A549 (cell line): ENCODE data around the gene PSD. TPM values are rescaled to one million over a fixed set of nuclear protein-coding genes. Genes with fewer than 3 reads are reported as not detected.

Source experiments
- ATAC-seq, 2 experiments: fragments of 200-7000 bp in 1 of 2; fragments of >200 bp in 1 of 2; cut with Nextera tagmentation in 1 of 2; cut with Tn5 transposase in 1 of 2; 3 replicates each; pipeline versions ENCODE4 v1.8.0 to v1.9.1; 2018 to 2020; ENCODE audit warnings: mild to moderate bottlenecking in 1 of 2, moderate library complexity in 1 of 2
- CTCF ChIA-PET: fragments of 300-600 bp; sonication (Branson Sonifier 250); formaldehyde crosslinking; extraction: SDS; loops from one replicate; lab custom pipeline; 2021; ENCODE audit warnings: antibody characterized with exemption, inconsistent platforms; lab: Yijun Ruan, JAX
- POLR2A ChIA-PET: fragments of 350-600 bp; formaldehyde crosslinking; extraction: SDS; loops from one replicate; lab custom pipeline; 2021; ENCODE audit warnings: antibody characterized with exemption, inconsistent platforms; lab: Yijun Ruan, JAX
- DNase-seq, 2 experiments: peaks; one replicate each; pipeline versions ENCODE4 v3.0.0 to v3.0.0-alpha.2; 2011 to 2016; ENCODE audit warnings: low read depth in 1 of 2, low spot score in 1 of 2
- FAIRE-seq: peaks from 2 replicates; lab custom pipeline; 2011; peaks lifted over from hg19 to GRCh38; lab: Jason Lieb, UNC
- H3K27ac ChIP-seq, 2 experiments: fragments of >200 bp; sonication (Bioruptor Twin); formaldehyde crosslinking; 3 replicates each; pipeline ENCODE4 v1.5.1; 2016 to 2017
- H3K4me1 ChIP-seq: fragments of >200 bp; sonication (Bioruptor Twin); formaldehyde crosslinking; 3 replicates; pipeline ENCODE4 v1.6.1; 2016
- H3K4me2 ChIP-seq: fragments of >200 bp; sonication (Bioruptor Twin); formaldehyde crosslinking; 3 replicates; pipeline ENCODE4 v1.6.1; 2016
- H3K4me3 ChIP-seq: fragments of >200 bp; sonication (Bioruptor Twin); formaldehyde crosslinking; 3 replicates; pipeline ENCODE4 v1.5.1; 2016
- H3K9me3 ChIP-seq: fragments of >200 bp; sonication (Bioruptor Twin); formaldehyde crosslinking; 3 replicates; pipeline ENCODE4 v1.6.1; 2016
- ATOH8 ChIP-seq: fragments of 250-450 bp; sonication (Bioruptor Pico); IDR thresholded peaks from 2 replicates; pipeline ENCODE4 v1.5.0; 2020; ENCODE audit warnings: low read depth, mild to moderate bottlenecking, moderate library complexity
- CBX8 ChIP-seq: fragments of 200-600 bp; sonication (generic); IDR thresholded peaks from 2 replicates; pipeline ENCODE4 v1.6.1; 2016
- CHD2 ChIP-seq: fragments of 150-350 bp; IDR thresholded peaks from 2 replicates; pipeline ENCODE4 v1.6.1; 2014; ENCODE audit warnings: low read length; ENCODE audit not compliant: partially characterized antibody
- EHF ChIP-seq: fragments of 250-450 bp; sonication (Bioruptor Pico); IDR thresholded peaks from 2 replicates; pipeline ENCODE4 v1.5.0; 2020; ENCODE audit warnings: mild to moderate bottlenecking
- MAZ ChIP-seq: fragments of 150-350 bp; IDR thresholded peaks from 2 replicates; pipeline ENCODE4 v1.6.1; 2014; ENCODE audit warnings: antibody characterized with exemption, low read depth, low read length, borderline replicate concordance
- REST ChIP-seq: fragments of 200-600 bp; sonication (generic); IDR thresholded peaks from 2 replicates; pipeline ENCODE4 v1.6.1; 2016; ENCODE audit warnings: antibody characterized with exemption, mild to moderate bottlenecking, moderate library complexity
- WGBS: methylation state at CpG from one replicate; pipeline ENCODE4 v1.1.6; 2017; ENCODE audit errors: missing lambda C conversion rate; 5-methylcytosine and 5-hydroxymethylcytosine counted together
- polyA plus RNA-seq, 4 experiments: library from polyadenylated mRNA; depleted of rRNA in 3 of 4; stranded (reverse); fragments of >200 nt; fragmentation: RNase III in 1 of 4; extraction: RNeasy Plus Mini Kit Qiagen cat#74134 plus additional on column Dnase treatment in 1 of 4; gene quantifications; 2 replicates in 3 of 4; 3 replicates in 1 of 4; pipeline ENCODE4 v1.2.3, GENCODE V29; 2011 to 2017
- TF ChIP-seq, protein P1 (sequence below): fragments of >200 bp; sonication (Bioruptor Twin); formaldehyde crosslinking; IDR thresholded peaks from 3 replicates; pipeline ENCODE4 v1.5.1; 2016

PSD gene
- polyA plus RNA-seq, 2 of the 4 experiments (the other 2 are of a cell fraction), result 0.14 to 0.75 TPM

- TF ChIP-seq REST (peak; percentile 95), MAZ (0 out of 2 replicates have a peak, but pooled peaks have one; percentile 45)
Measured at GRCh38 chr10:102419269-102420180, 940 bp upstream of the PSD start (continued).

DNA sequence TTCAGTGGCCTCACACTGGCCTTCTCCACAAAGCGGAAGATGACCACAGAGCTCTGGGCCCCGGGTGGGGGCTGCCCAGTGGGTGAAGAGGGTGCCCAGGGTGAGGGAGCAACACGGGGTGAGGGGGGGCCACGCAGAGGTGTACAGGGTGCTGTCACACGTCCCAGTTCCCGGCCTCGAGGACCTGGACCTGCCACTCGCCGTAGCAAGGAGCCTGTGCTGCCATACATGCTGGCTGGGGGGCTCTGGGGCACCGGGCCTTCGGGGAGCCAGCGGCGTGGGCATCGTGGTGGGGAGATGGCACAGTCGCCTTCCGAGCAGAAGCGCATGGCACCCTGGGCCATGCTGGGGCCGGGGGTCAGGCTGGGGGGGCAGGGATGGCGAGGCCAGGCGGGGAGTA lies 1.9 kb downstream of the PSD start:
- FAIRE-seq (no peak), ATAC-seq (no peak), DNase-seq (no peak)
- Histone ChIP-seq H3K27ac (no peak overlapping the region), H3K4me1 (peaks cover 16% of the 10 kb centered on the region; the same call in 2 of the 3 replicates), H3K4me3 (no peak overlapping the region), H3K9me3 (no peaks in the 10 kb centered on the region), H3K4me2 (no peak overlapping the region)
- 30% methylated on average over 2 of the region's 20 CpGs for WGBS
- TF ChIP-seq CHD2 (no peak), EHF (CRISPR knock-in tag) (no peak)
- ChIA-PET CTCF (interaction anchor here (0.9 to 7.7 kb wide), 3 partner anchors 13 to 23 kb away, joined by 4 to 72 read pairs (median 9); no protein-coding TSS in a partner anchor), POLR2A (interaction anchor here (0.7 kb wide), 1 partner anchor 16 kb away, joined by 3 read pairs; the partner anchor contains the start of gene CUEDC2)

DNA sequence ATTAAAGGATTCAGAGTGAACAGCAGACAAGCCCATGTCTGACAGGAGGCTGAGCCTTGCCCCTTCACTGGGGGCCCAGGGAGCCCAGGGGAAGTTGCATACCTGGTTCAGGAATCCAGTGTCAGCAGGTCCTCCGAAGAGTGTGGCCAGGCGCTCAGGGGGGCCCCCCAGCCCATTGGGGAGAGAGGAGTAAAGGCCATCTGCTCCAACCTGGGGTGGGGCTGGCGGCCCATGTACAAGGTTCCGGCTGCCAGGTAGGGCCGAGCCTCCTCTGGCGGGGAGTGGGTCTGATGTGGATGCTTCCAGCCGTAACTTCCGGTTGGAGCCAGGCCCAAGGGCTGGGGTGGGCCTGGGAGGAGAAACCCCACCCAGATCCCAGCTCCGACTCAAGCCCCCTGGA lies 2.3 kb downstream of the PSD start:
- CTCF ChIA-PET, result interaction anchor here (0.9 to 7.7 kb wide), 3 partner anchors 12 to 23 kb away, joined by 4 to 90 read pairs (median 72); no protein-coding TSS in a partner anchor
- 60% methylated on average over 8 of the region's 9 CpGs for WGBS
- no peak overlapping the region for H3K27ac ChIP-seq

More for the DNA sequence above, 2.3 kb downstream of the PSD start:
- no peak for FAIRE-seq
- Histone ChIP-seq H3K4me1 (peaks cover 16% of the 10 kb centered on the region; the same call in 2 of the 3 replicates), H3K9me3 (no peaks in the 10 kb centered on the region), H3K4me3 (no peak overlapping the region), H3K4me2 (no peak overlapping the region)
- TF ChIP-seq ATOH8 (CRISPR knock-in tag) (no peak), REST (no peak), CBX8 (no peak)
- TF ChIP-seq, protein P1, sequence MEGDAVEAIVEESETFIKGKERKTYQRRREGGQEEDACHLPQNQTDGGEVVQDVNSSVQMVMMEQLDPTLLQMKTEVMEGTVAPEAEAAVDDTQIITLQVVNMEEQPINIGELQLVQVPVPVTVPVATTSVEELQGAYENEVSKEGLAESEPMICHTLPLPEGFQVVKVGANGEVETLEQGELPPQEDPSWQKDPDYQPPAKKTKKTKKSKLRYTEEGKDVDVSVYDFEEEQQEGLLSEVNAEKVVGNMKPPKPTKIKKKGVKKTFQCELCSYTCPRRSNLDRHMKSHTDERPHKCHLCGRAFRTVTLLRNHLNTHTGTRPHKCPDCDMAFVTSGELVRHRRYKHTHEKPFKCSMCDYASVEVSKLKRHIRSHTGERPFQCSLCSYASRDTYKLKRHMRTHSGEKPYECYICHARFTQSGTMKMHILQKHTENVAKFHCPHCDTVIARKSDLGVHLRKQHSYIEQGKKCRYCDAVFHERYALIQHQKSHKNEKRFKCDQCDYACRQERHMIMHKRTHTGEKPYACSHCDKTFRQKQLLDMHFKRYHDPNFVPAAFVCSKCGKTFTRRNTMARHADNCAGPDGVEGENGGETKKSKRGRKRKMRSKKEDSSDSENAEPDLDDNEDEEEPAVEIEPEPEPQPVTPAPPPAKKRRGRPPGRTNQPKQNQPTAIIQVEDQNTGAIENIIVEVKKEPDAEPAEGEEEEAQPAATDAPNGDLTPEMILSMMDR, result no peak
- DNase-seq, result no peak
- POLR2A ChIA-PET, result interaction anchor here (0.7 kb wide), 1 partner anchor 16 kb away, joined by 3 read pairs; the partner anchor contains the start of gene CUEDC2
- no peak for ATAC-seq
